B cell (primary cell): Measurements from ENCODE around the gene DPYD. TPM values are rescaled to one million over a fixed set of nuclear protein-coding genes. Genes with fewer than 3 reads are reported as not detected.

Experiments used
- ATAC-seq: fragments of 200-7000 bp; cut with Tn5 transposase; one replicate; pipeline ENCODE4 v1.10.0; 2021; ENCODE audit warnings: low read depth, mild to moderate bottlenecking, moderate number of reproducible peaks, moderate library complexity
- CTCF ChIA-PET: fragments of 350-600 bp; sonication (Branson Sonifier 250); formaldehyde crosslinking; loops from one replicate; lab custom pipeline; 2021; ENCODE audit warnings: antibody characterized with exemption, inconsistent platforms; lab: Charles Lee
- POLR2A ChIA-PET: fragments of 350-600 bp; sonication (Branson Sonifier 250); formaldehyde crosslinking; loops from one replicate; lab custom pipeline; 2021; ENCODE audit warnings: antibody characterized with exemption; lab: Charles Lee
- DNase-seq: peaks from one replicate; pipeline ENCODE4 v3.0.0; 2013
- H2AFZ ChIP-seq: 2 replicates; pipeline ENCODE4 v1.6.1; 2012; ENCODE audit warnings: mild to moderate bottlenecking, low read depth, low read length; ENCODE audit not compliant: insufficient read depth, poor library complexity, severe bottlenecking
- H3K27ac ChIP-seq, 2 donors: 1 replicate in 1 of 2; 2 replicates in 1 of 2; pipeline ENCODE4 v1.5.1; 2012 to 2013; ENCODE audit warnings: low read length in 2 of 2, mild to moderate bottlenecking in 2 of 2, moderate library complexity in 1 of 2
- H3K27me3 ChIP-seq, 4 experiments: fragments of 200-600 bp in 1 of 4; sonication (generic) in 1 of 4; replicated peaks in 1 of 4; 1 replicate in 2 of 4; 2 replicates in 2 of 4; pipeline versions ENCODE4 v1.6.1 to v1.7.0; 2013 to 2016; ENCODE audit warnings: low read length in 3 of 4, mild to moderate bottlenecking in 2 of 4, mixed read lengths in 1 of 4, moderate library complexity in 1 of 4; ENCODE audit not compliant: insufficient read depth in 4 of 4, control insufficient read depth in 3 of 4; ENCODE audit errors: control extremely low read depth in 1 of 4
- H3K36me3 ChIP-seq, 2 experiments: replicated peaks in 1 of 2; 1 replicate in 1 of 2; 2 replicates in 1 of 2; pipeline versions ENCODE4 v1.6.1 to v1.7.1; 2013; ENCODE audit warnings: low read length in 1 of 2; ENCODE audit not compliant: insufficient read depth in 2 of 2, control insufficient read depth in 1 of 2; ENCODE audit errors: control extremely low read depth in 1 of 2, extremely low read depth in 1 of 2
- H3K4me1 ChIP-seq, 2 donors: fragments of 200-600 bp in 1 of 2; sonication (generic) in 1 of 2; 1 replicate in 1 of 2; 2 replicates in 1 of 2; pipeline versions ENCODE4 v1.5.1 to v1.6.1; 2013 to 2017; ENCODE audit warnings: low read length in 2 of 2; ENCODE audit not compliant: control insufficient read depth in 2 of 2, insufficient read depth in 2 of 2
- H3K4me2 ChIP-seq: replicated peaks from 2 replicates; pipeline ENCODE3; 2012; ENCODE audit warnings: mild to moderate bottlenecking, low read depth, low read length; ENCODE audit not compliant: poor library complexity, severe bottlenecking
- H3K4me3 ChIP-seq, 5 experiments: fragments of 200-600 bp in 1 of 5; sonication (generic) in 1 of 5; 1 replicate in 3 of 5; 2 replicates in 2 of 5; pipeline versions ENCODE4 v1.5.1 to v1.7.0; 2011 to 2016; ENCODE audit warnings: low read length in 4 of 5, mild to moderate bottlenecking in 4 of 5, low read depth in 2 of 5, control low read depth in 1 of 5, moderate library complexity in 1 of 5; ENCODE audit not compliant: insufficient read depth in 1 of 5; ENCODE audit errors: control extremely low read depth in 1 of 5, extremely low read depth in 1 of 5
- H3K79me2 ChIP-seq: fragments of 200-600 bp; sonication (generic); one replicate; pipeline ENCODE4 v1.6.0; 2016; ENCODE audit warnings: low read length; ENCODE audit not compliant: control insufficient read depth, insufficient read depth
- H3K9ac ChIP-seq: fragments of 200-600 bp; sonication (generic); 2 replicates; pipeline ENCODE4 v1.6.1; 2017; ENCODE audit warnings: mild to moderate bottlenecking, low read length, moderate library complexity
- H3K9me3 ChIP-seq, 3 donors: one replicate each; pipeline versions ENCODE4 v1.6.1 to v1.7.1; 2013; ENCODE audit warnings: low read length in 2 of 3; ENCODE audit not compliant: control insufficient read depth in 2 of 3, insufficient read depth in 1 of 3; ENCODE audit errors: control extremely low read depth in 1 of 3
- H4K20me1 ChIP-seq: 2 replicates; pipeline ENCODE4 v1.6.0; 2012; ENCODE audit warnings: mild to moderate bottlenecking, low read length; ENCODE audit not compliant: insufficient read depth, control insufficient read depth, poor library complexity, severe bottlenecking
- H3K27ac Mint-ChIP-seq: one replicate; pipeline ENCODE4 v1.8.0; 2021; ENCODE audit warnings: mixed read lengths
- H3K27me3 Mint-ChIP-seq: one replicate; pipeline ENCODE4 v1.8.0; 2021; ENCODE audit warnings: mixed read lengths
- H3K4me1 Mint-ChIP-seq: one replicate; pipeline ENCODE4 v1.8.0; 2021; ENCODE audit warnings: mixed read lengths
- H3K4me3 Mint-ChIP-seq: one replicate; pipeline ENCODE4 v1.8.0; 2021; ENCODE audit warnings: mixed read lengths
- H3K9me3 Mint-ChIP-seq: one replicate; pipeline ENCODE4 v1.8.0; 2022; ENCODE audit warnings: mixed read lengths; ENCODE audit not compliant: insufficient read depth
- EZH2 ChIP-seq: IDR thresholded peaks from 2 replicates; pipeline ENCODE4 v1.6.1; 2012; ENCODE audit warnings: borderline replicate concordance, low read depth, mild to moderate bottlenecking, moderate library complexity, low read length; ENCODE audit not compliant: insufficient read depth, poor library complexity, severe bottlenecking
- WGBS: methylation state at CpG from one replicate; pipeline ENCODE4 v1.1.5; 2013; ENCODE audit warnings: missing lambda C conversion rate; ENCODE audit not compliant: insufficient coverage; 5-methylcytosine and 5-hydroxymethylcytosine counted together
- intact Hi-C: fragments of 100-400 bp; cut with micrococcal nuclease; formaldehyde crosslinking; loops from one replicate; pipeline ENCODE4 v1.10.0; 2022
- polyA plus RNA-seq: library from polyadenylated mRNA; depleted of rRNA; stranded (reverse); fragments of >200 nt; gene quantifications from 2 replicates; pipeline ENCODE4 v1.2.3, GENCODE V29; 2012
- total RNA-seq, 2 donors: library from RNA; stranded (reverse); fragments of 120-200 nt in 1 of 2; gene quantifications; 1 replicate in 1 of 2; 2 replicates in 1 of 2; pipeline versions ENCODE4 v1.2.3 to v1.2.4, GENCODE V29; 2013 to 2022
- TF ChIP-seq, protein P1 (sequence below): fragments of 200-600 bp; IDR thresholded peaks from one replicate; pipeline ENCODE4 v1.8.0; 2022; ENCODE audit warnings: antibody characterized with exemption, mild to moderate bottlenecking

The DPYD gene
- total and polyA plus RNA-seq, 2 donors (not counting 1 experiment from before 2014, with no cell fraction given), result 4.2 to 19.0 TPM

DNA sequence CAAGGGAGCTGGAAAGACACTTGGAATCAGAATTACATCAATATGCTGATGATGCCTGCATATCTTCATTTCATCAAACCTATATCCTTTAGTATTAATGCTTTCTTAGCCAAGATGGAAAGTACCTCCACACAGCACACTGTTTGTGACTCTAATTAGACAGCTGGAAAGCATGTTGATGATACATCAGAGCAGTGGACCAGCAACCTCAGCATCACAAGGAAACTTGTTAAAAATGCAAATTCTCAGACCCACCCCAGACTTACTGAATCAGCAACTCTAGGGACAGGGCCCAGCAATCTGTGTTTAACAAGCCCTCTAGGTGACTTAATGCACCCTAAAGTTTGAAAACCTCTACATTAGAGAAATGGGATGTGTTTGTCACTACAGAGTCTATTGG, 332.1 kb downstream of the DPYD start:
- no peaks in the 10 kb centered on the region for H3K9me3 ChIP-seq
- Mint-ChIP-seq H3K27me3 (no peaks in the 10 kb centered on the region), H3K4me3 (no peak overlapping the region), H3K27ac (no peak overlapping the region), H3K4me1 (no peaks in the 10 kb centered on the region), H3K9me3 (peaks cover 3% of the 10 kb centered on the region)
- H3K27me3 ChIP-seq, result no peaks in the 10 kb centered on the region
- no peak for ATAC-seq
- no peak for DNase-seq
- TF ChIP-seq EZH2, result no peak
- TF ChIP-seq, protein P1, sequence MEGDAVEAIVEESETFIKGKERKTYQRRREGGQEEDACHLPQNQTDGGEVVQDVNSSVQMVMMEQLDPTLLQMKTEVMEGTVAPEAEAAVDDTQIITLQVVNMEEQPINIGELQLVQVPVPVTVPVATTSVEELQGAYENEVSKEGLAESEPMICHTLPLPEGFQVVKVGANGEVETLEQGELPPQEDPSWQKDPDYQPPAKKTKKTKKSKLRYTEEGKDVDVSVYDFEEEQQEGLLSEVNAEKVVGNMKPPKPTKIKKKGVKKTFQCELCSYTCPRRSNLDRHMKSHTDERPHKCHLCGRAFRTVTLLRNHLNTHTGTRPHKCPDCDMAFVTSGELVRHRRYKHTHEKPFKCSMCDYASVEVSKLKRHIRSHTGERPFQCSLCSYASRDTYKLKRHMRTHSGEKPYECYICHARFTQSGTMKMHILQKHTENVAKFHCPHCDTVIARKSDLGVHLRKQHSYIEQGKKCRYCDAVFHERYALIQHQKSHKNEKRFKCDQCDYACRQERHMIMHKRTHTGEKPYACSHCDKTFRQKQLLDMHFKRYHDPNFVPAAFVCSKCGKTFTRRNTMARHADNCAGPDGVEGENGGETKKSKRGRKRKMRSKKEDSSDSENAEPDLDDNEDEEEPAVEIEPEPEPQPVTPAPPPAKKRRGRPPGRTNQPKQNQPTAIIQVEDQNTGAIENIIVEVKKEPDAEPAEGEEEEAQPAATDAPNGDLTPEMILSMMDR, result no peak
- no peak overlapping the region for H3K4me3 ChIP-seq
- H3K36me3 ChIP-seq, result peaks cover 0 to 2% of the 10 kb centered on the region in 2 experiments
- CTCF ChIA-PET, result no interaction called here
- POLR2A ChIA-PET, result no interaction called here
- H3K79me2 ChIP-seq, result no peaks in the 10 kb centered on the region
- intact Hi-C loops, result no loop called here
- no peak overlapping the region for H3K4me2 ChIP-seq
- H3K9ac ChIP-seq, result no peak overlapping the region
- H2AFZ ChIP-seq, result no peak overlapping the region
- H3K27ac ChIP-seq, result no peak overlapping the region
- H4K20me1 ChIP-seq, result no peaks in the 10 kb centered on the region
- no peaks in the 10 kb centered on the region for H3K4me1 ChIP-seq

DNA sequence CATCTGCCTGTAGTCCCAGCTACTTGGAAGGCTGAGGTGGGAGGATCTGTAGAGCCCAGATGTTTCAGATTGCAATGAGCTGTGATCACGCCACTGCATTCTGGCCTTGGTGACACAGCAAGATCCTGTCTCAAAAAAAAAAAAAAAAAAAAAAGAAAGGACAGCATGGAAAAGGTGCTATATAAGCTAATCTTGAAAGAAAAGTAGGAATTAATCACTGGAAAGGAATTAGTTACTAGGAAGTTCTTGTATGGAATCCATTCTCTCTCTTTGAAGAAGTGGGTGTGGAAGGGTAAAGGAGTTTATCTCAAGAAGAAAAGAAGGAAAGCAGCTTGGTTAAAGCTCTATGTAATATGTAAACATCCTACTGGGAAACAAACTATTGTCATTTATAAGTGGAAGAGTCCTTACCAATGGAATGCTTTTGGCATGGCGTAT, 339.2 kb downstream of the DPYD start:
- no peaks in the 10 kb centered on the region for H3K79me2 ChIP-seq
- H3K36me3 ChIP-seq, result no peaks in the 10 kb centered on the region
- intact Hi-C loops, result no loop called here
- H3K27me3 ChIP-seq, result no peaks in the 10 kb centered on the region
- H3K27ac ChIP-seq, result no peak overlapping the region
- TF ChIP-seq EZH2, result no peak
- TF ChIP-seq, protein P1, result no peak
- H3K4me1 Mint-ChIP-seq, result no peaks in the 10 kb centered on the region
- H4K20me1 ChIP-seq, result no peaks in the 10 kb centered on the region
- WGBS, result 100% methylated on average over 1 of the region's 2 CpGs
- H2AFZ ChIP-seq, result no peak overlapping the region
- H3K9me3 ChIP-seq, result no peaks in the 10 kb centered on the region
- no peak overlapping the region for H3K4me2 ChIP-seq
- DNase-seq (no peak), ATAC-seq (no peak)
- no peaks in the 10 kb centered on the region for H3K9me3 Mint-ChIP-seq
- ChIA-PET CTCF (no interaction called here), POLR2A (no interaction called here)
- no peaks in the 10 kb centered on the region for H3K27me3 Mint-ChIP-seq
- H3K4me3 ChIP-seq, result no peak overlapping the region
- no peak overlapping the region for H3K9ac ChIP-seq
- no peak overlapping the region for H3K4me3 Mint-ChIP-seq
- H3K4me1 ChIP-seq, result no peaks in the 10 kb centered on the region
- no peak overlapping the region for H3K27ac Mint-ChIP-seq
